GM21717 (cell line): ENCODE data around the gene RGS6.
"Not testable (repeated sequence)": the region's sequence is repeated elsewhere in the genome, so short reads cannot be mapped to it uniquely, and the experiment has no call there.

ENCODE experiments used
- ATAC-seq: cut with Tn5 transposase; IDR thresholded peaks from one replicate; pipeline ENCODE4 v1.9.1; 2021; ENCODE audit warnings: mild to moderate bottlenecking, moderate library complexity; ENCODE audit not compliant: unreplicated experiment

RGS6 gene

DNA sequence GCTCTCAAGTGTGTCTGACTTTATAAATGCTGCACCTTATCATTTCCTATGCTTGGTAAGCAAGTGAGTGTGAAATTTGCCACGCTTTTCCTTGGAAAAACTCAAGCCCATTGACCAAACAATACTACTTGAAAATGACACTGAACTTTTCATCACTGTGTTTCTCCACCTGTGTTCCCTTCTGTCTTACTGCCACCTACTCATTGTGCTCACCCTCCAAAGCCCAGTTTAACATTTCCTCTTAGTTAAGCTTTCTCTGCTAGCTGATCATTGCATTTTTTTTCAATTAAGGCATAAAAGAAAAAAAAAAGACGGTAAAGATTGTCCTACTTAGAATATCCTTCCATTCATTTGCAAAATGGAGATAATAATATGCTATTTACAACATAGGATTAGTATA is 516.0 kb downstream of the RGS6 start:
- ATAC-seq, result no peak

DNA sequence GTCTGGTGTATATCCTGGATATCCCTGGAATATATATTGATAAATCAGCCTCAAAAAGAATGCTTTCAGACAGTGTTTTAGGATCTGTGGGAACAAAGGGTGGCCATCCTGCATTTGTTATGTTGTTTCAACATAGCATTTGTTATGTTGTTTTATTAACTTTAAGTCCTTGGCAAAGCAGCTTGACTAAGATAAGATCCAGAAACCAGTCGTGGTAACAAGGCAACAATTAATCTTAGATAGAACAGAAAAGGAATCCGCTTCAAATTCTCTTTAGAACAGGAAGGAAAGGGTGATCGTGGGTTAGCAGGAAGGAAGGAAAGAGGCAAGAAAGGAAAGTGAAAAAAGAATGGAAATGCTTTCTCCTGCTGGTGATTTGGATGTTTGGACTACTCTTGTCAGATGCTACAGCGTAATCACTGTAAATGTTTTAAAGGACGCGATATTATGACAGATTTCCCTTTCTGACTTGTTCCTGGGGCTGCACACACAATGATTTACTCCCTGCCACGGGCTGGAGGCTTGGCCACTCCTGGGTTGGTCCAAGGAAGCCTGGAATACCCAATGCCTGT is 518.3 kb downstream of the RGS6 start:
- ATAC-seq, result no peak

DNA sequence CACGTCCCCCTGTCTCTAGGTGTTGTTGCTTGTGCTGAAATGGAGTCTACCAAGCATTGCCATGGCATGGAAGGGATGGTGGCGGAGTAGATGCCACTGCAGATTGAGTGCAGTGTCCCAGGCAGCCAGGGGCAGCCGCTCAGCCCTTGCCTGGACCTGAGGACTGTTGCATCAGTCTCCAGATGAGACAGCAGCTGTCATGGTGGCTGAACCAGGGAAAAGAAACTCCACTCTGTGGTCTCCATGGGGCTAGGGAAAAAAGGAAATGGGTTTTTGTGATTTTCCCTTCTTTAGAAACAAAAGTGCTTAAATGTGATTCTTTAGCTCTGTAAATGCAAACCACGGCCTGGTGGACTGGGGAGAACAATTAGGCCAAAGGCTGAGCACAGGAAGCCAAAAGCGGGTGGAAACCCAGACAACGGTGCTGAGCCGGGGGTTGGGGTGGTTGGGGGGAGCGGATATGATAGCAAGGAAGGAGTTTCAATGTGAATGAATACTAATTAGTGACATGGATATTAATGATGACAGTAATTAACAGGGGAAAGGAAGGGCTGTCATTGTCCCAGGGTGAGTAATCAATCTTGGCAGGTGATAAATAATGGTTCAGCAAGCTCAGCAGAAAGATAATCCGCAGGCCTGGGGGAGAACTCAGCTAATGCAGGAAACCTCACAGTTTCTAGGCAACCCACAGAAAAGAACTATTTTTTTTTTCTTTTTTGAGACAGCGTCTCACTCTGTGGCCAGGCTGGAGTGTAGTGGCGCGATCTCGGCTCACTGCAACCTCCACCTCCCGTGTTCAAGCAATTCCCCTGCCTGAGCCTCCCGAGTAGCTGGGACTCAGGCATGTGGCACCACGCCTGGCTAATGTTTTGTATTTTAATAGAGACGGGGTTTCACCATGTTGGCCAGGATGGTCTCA is 519.1 kb downstream of the RGS6 start:
- ATAC-seq, result peak; percentile 75

DNA sequence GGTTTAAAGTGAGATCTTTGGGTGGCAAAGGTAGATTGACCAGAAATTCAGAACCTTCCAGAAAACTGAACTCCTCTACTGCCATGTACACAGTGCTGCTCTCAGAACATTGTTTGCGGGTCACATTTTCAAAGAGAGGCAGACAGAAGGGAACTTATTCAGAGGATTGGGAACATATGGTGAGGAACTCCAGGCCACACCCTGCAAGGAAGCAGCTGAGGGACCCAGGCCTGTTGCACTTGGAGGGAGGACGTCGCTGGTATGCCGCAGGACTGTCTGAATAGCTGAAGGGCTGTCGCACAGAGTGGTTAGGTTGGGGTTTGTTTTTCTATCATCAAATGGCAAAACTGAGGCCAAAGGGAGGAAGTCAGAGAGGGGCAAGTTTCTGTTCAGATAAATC is 520.5 kb downstream of the RGS6 start:
- ATAC-seq, result no peak

DNA sequence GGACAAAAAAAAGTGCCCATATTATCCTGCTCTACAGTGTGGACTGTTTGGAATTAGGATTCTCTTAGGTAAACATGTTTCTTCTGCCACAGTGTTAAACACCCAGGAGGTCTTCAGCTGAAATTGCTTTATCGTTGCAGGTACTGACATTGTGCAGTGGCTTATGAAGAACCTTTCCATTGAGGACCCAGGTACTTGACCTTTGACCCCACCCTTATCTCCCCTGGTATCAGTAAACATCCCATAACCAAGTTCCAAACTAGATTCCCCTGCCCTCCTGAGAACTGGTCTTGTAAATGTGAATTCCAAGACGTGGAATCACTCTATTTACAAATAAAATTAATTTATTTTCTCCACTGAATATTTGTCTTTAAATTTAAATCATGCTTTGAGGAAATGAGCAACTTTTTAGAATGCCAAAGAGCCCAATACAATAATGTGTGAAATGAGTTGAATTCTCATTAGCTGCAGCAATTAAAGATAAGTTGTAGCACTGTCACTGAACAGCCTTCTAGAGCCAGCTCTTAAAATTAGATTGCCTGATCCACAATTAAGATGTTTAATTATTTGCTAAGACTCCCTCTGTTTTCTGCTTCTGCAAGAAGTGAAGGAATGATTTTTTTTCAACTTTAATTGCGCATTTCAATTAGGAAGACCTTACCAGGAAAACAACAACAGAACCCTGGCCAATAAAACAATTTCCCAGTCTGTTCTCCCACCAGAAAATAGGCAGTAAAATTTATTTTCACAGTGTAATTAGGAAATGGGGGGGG is 522.3 kb downstream of the RGS6 start:
- ATAC-seq, result no peak

DNA sequence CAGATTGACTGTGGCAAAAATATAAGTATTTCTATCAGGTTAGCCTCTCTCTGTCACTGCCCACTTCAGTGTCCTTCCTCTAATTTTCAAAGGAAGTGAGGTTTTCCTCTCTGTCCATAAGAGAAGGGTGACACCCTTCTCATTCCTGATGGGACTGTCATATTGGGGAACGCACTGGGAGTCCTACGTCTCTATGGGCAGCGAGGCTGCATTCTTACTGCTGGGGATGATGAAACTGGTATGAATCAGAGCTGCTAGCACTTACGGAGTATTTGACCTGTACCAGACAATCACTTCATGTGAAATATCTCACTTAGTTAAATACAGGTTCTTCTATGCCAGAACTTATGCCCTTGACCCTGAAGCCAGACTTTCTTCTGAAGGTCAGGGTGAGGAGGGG is 525.4 kb downstream of the RGS6 start:
- no peak for ATAC-seq

DNA sequence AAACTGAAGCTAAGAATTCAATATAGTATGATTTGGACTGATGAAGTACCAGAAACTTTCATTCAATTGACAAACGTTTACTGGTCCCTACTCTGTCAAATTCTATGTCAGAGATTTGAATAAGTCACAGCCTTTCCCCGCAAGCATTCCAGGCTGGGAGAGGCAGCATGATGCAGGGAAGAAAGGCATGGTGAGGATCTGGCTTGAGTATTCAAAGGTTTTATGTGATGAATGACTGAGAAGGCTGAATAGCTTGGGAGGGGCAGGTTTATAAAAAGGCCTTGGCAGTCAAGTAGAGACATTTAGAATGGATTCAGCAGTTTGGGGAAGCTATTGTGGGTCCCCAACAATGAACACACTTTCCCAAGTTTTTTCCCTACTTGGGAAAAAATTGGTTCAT is 529.8 kb downstream of the RGS6 start:
- no peak for ATAC-seq

DNA sequence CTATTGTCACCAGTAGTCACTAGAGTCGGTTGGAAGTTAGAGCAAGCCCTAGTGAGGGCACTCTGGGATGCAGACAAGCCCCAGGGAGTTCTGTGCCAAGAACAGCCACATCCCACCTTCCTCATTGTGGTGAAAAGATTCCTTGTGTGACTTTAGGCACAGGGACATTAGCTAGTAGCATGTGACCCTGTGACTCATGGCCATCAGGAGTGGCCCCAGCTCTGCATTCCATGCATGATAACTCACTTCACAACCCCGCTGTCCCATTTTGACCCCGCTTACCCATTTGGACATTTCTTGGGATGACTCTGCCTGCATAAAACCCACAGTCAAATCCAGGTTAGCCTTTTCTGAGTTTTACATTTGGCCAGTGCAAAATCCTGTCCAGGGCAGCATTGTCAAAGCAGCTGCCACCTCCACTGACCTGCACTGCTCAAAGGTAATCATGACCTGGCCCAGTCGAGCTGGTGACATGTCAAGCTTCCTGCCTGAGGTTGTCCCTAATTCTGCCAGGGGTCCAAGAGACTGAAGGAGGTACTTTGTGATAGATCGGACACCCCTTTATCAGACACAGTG is 531.1 kb downstream of the RGS6 start:
- no peak for ATAC-seq

DNA sequence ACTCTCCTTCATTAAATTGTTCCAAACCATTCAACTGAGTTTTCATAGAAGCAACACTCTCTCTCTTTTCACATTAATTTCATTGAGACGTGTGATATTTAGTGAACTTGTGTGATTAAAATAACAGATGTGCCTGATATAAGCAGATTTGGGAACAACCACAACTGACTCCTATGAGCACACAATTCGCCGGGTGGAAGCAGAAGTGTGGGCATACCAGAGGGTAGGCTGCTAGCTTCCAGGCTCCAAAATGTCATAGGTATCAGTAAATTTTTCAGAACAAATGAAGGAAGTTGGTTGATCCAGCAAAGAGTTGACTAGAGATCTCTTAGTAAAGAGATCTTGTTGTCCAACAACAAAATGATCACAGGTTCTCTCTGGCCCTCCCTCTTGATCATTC is 532.0 kb downstream of the RGS6 start:
- no peak for ATAC-seq

DNA sequence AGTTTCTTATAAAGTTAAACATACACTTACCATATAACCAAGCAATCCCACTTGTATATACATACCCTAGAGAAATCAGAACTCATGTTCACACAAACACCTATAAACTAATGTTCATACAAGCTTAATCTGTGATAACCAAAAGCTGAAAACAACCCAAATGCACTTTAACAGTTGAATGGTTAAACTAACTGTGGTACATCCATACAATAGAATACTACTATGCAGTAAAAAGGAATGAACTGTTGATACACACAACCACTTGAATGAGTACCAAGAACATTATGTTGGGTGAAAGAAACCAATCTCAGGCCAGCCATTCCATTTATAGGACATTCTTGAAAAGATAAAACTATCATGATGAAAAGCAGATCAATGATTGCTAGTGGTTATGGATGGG is 534.1 kb downstream of the RGS6 start:
- no peak for ATAC-seq

DNA sequence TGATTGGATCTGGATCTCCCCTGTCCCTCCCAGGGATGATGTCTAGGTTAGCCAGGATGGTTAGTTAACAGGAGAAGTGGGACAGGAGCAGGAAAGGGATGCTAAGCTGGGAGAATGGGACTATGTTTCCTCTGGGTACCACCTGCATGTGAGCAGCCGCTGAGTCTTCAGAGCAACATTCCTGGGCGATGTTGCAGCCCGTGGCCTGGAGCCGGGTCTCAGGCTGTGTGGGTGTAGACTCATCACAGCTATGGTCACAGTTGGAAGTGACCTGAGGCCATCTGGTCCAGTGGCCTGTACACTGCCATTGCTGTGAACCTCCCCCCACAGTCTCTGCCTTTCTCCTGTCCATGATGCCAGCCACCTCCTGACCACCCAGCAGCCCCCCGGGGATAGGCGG is 539.1 kb downstream of the RGS6 start:
- no peak for ATAC-seq

DNA sequence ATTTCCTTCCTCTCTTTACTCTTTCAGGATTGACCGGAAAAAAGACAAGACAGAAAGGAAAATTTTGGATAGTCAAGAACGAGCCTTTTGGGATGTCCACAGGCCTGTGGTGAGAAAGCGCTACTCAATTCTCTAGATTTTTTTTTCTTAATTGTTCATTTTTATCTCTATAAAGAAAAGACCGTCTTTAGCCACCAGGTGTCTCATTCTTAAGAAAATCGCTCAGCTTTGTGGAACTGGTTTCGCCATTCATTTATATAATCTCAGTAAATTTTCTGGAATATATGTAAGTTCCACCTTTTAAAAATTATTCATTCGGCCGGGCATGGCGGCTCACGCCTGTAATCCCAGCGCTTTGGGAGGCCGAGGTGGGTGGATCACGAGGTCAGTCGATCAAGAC is 540.6 kb downstream of the RGS6 start:
- no peak for ATAC-seq

DNA sequence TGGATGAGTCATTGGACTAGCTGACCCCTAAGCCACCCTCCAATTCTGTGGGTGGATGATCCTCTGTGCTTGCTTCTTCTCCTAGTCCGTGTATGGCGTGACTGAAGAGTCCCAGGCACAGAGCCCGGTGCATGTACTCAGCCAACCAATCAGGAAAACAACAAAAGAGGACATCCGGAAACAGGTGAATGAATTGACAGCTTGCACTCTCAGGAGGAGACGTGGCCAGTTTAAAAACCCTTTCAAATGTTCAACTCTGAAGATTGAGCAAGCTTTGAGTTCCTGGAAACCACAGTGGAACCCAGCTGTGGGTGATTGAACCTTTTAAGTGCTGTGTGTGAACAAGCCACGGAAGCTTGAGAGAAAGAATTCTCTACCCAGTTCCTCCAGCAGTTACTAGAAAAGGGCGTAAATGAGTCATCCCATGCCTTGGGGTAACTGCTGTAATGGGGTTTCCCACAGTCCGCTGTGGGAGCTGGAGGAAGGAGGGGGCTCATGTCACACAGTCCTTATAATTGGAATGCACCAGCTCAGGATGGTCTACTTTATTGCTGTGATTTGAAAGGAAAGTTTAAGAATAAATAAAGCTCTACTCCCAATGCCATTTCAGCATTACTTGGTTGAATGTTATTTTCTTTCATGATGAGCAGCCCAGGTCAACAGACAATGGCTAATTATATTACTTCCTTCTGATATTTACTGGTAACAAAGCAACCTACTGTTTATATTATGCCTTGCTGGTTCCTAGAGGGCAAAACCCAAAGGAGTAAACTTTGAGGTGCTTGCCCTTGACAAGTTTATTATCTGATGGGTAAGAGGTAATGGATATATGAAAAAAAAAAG is 544.6 kb downstream of the RGS6 start:
- ATAC-seq, result peak; percentile 79

DNA sequence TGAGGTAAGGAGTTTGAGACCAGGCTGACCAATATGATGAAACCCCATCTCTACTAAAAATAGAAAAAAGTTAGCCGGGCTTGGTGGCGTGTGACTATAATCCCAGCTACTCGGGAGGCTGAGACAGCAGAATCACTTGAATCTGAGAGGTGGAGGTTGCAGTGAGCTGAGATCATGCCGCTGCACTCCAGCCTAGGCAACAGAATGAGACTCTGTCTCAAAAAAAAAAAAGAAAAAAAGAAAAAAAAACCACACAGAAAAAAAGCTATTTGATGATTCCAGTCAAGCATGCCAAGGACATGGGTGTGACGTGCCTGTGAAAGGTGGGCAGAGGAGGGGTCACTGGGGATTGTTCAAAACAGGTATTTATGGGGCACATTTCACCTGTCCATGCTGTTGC is 545.3 kb downstream of the RGS6 start:
- not testable (repeated sequence) for ATAC-seq

DNA sequence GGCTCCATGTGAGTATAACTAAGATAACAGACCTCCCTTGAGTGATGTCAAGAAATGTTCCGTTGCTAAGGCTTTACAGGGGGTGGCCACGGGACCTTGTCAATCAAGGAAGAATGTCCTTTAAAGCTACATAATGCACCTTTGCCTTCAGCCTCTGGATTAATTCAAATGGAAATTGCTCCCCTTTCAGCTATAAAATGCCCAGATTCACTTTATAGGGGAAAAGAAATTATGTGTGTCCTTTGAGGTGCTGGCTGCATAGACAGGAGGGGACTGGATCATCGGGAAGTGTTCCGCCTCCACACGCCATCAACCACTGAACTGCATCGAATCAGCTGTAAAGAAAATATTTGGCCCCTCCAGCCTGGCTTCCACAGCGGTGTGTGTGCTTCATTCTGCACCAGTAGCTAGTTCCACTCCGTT is 546.3 kb downstream of the RGS6 start:
- ATAC-seq, result no peak

DNA sequence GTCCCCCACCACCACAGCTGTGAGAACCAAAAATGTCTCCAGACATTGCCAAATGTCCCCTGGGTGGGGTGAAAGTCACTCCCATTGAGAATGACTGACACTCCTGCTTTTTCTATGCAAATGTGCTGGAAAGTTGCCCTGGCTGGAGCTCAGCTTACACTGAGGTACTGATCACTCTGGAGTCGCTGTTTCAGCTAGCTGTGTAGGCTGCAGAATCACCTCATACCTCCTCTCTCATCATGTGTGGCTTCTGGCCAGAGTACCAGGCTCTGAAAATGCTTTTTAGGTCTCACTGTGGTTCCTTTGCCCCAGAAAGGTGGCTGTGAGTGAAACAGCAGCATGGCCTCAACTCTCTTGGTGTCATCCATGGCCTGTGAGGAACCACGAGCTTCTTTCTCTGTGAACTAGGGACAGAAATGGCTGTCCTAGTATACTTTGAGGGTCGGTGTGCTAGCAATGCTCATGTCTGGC is 547.3 kb downstream of the RGS6 start:
- no peak for ATAC-seq

DNA sequence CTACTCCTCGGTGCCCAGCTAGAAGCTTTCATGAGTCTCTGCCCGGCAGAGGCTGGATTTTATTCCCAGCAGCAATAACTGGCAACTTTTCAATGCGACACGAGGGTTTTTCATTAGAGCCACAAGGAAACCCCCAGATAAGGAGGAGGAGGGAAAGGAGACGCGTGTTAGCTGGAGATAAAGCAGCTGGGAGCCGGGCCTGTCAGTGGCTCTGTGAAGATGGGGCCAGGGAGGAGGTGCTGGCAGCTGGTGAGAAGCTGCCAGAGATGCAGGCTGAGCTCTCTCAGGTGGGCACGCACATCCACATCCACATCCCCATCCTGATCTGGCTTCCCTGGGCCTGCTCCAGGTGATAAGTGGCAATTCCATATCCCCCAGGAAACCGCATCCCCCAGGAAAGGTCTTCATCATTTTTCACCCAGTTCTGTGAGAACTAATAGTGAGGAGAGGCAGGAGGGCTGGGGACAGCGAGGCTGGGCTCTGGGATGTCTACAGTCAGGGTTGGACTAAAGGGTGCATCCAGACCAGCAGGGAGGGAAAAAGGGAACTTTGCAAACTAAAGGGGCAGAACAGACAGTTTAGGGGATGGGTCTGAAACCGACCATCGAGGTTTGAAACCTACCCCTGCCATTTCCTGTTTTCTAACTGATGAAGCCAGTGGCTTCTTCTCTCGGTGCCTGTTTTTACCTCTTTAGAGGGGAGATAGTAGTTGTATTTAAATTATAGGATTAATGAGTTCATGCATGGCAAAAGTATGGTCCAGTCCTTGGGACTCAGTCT is 548.4 kb downstream of the RGS6 start:
- ATAC-seq, result no peak

DNA sequence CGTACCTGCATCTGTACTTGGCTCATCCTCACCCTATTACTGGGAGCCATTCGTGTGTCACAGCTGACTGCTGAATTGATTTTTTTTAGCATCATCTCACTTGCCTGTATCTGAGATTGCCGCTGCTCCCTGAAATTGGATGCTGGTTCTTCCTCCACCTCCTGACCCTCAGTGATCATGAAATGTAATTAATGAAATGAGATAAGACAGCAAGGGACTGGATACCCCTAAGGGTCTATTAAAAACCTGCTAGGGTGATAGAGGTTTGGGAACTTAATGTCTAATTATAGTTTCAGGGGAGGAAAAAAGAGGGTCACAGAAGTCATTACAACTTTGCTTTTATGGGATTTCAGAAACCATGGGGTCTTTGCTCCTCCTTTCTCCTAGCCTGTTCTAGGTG is 551.1 kb downstream of the RGS6 start:
- ATAC-seq, result no peak

DNA sequence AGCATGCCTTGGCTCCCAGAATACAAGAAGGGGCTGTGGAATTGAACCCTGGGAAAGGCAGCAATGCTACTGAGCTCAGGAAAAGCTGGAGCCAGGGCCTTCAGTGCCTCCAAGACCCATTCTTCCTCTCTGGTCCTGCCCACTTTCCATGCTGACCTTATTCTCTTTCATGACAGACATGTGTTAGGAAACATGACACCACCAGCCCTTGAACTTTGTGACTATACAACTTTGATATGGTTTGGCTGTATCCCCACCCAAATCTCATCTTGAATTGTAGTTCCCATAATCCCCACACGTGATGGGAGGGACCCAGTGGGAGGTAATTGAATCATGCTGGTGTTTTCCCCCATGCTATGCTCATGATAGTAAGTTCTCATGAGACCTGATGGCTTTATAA is 553.5 kb downstream of the RGS6 start:
- no peak for ATAC-seq

DNA sequence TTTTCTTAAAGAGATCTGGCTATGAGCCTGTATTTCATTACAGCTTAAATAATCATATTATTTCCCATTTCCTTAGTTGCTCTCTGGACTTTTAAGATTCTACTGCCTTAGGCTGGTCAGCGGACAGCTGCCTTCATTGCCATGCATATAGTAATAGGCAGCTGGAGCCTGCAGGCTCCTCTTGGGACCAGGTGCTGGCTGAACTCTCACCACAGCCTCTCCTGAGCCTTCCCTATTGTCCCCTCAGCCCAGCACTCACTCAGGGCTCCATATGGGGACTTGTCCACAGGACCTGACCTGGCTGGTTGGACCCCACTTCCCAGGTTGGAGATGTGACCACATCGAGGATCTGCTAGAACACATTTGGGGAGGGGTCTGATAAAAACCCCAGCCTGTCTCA is 556.3 kb downstream of the RGS6 start:
- ATAC-seq, result no peak
